Thyroid gland (tissue), 4 donors: ENCODE results near the gene TMF1.

ENCODE experiments used
- CTCF ChIP-seq, 6 experiments: fragments of 200-600 bp in 3 of 6; fragments of 450-650 bp in 3 of 6; sonication (generic) in 3 of 6; IDR thresholded peaks; one replicate each; pipeline ENCODE4 v1.5.1; 2016 to 2019; ENCODE audit warnings: antibody characterized with exemption in 6 of 6, mild to moderate bottlenecking in 2 of 6, inconsistent platforms in 1 of 6, moderate library complexity in 1 of 6
- POLR2A ChIP-seq, 2 donors: fragments of 450-650 bp; IDR thresholded peaks; one replicate each; pipeline ENCODE4 v1.6.1; 2017; ENCODE audit warnings: antibody characterized with exemption in 2 of 2, mild to moderate bottlenecking in 2 of 2, moderate library complexity in 1 of 2

DNA sequence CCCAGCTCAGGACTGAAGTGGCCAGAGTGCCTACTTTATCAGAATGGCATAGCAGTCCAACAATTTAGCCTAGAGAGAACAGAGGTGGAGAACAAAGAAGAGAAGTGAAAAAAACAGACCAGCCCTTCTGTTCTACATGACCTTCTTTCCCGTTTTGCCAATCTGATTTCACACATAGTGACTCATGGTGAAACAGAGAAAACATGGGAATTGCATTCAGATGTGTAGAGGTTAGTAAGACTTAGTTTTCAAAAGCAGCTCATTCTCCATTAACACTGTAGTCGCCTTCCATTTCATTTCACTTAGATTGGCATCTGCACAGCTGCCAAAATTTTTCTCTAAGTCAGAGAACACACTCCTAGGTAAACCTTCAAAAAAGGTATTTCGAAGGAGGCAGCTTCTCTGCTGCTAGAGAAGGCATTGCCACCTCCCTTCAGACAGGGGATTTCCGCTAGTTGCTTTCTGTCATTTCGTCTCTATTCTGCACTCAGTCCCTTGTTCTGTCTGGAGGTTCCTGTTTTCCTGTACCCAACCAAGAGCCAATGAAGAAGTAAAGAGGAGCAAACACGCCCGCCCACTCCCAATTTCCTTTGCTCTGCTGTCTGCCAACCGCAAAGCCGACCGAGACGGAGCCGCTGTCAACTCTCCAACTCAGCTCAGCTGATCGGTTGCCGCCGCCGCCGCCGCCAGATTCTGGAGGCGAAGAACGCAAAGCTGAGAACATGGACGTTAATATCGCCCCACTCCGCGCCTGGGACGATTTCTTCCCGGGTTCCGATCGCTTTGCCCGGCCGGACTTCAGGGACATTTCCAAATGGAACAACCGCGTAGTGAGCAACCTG is 32.4 kb upstream of the TMF1 start, which contains the start of gene ARL6IP5:
- no peak for TF ChIP-seq CTCF (IDR thresholded peaks at IDR 0.05)
- peak in 1 of 2 donors; percentile 83 for TF ChIP-seq POLR2A (IDR thresholded peaks at IDR 0.05)
